HepG2 (cell line): ENCODE measurements around the gene CCDC57. TPM values are rescaled to one million over a fixed set of nuclear protein-coding genes. Genes with fewer than 3 reads are reported as not detected.

Experiments used
- AGO2 ChIP-seq: fragments of 200-400 bp; formaldehyde crosslinking; optimal IDR thresholded peaks from 2 replicates; pipeline ENCODE3; 2017; ENCODE audit warnings: mild to moderate bottlenecking, low read depth, low read length, moderate library complexity
- BORCS8-MEF2B ChIP-seq: sonication (generic); formaldehyde crosslinking; IDR thresholded peaks from 2 replicates; pipeline ENCODE4 v1.8.0; 2022; ENCODE audit warnings: mild to moderate bottlenecking, missing genetic modification reagents
- HOXA7 ChIP-seq: sonication (generic); formaldehyde crosslinking; IDR thresholded peaks from 2 replicates; pipeline ENCODE4 v1.8.1; 2022; ENCODE audit warnings: mild to moderate bottlenecking, missing genetic modification reagents, moderate library complexity
- MTF2 ChIP-seq: sonication (generic); formaldehyde crosslinking; IDR thresholded peaks from 2 replicates; pipeline ENCODE4 v1.5.0; 2020; ENCODE audit warnings: missing genetic modification reagents, borderline replicate concordance
- MYNN ChIP-seq: sonication (generic); formaldehyde crosslinking; IDR thresholded peaks from 2 replicates; pipeline ENCODE4 v1.4.0; 2020; ENCODE audit warnings: mild to moderate bottlenecking, low read depth, missing genetic modification reagents
- MZF1 ChIP-seq: sonication (generic); formaldehyde crosslinking; IDR thresholded peaks from 2 replicates; pipeline ENCODE4 v1.8.1; 2023; ENCODE audit warnings: mild to moderate bottlenecking, missing genetic modification reagents, borderline replicate concordance
- NRL ChIP-seq: sonication (generic); formaldehyde crosslinking; IDR thresholded peaks from 2 replicates; pipeline ENCODE4 v1.5.0; 2020; ENCODE audit warnings: missing genetic modification reagents, mild to moderate bottlenecking, moderate library complexity, borderline replicate concordance
- PATZ1 ChIP-seq: sonication (generic); formaldehyde crosslinking; IDR thresholded peaks from 2 replicates; pipeline ENCODE4 v1.4.0; 2020; ENCODE audit warnings: missing genetic modification reagents
- RFX5 ChIP-seq: IDR thresholded peaks from 2 replicates; pipeline ENCODE4 v1.6.1; 2011; ENCODE audit warnings: low read depth, low read length, improper control_type of control experiment
- SIX4 ChIP-seq: sonication (generic); formaldehyde crosslinking; IDR thresholded peaks from 2 replicates; pipeline ENCODE4 v1.4.0; 2020; ENCODE audit warnings: missing genetic modification reagents
- TAF15 ChIP-seq: fragments of 200-400 bp; formaldehyde crosslinking; IDR thresholded peaks from one replicate; pipeline ENCODE4 v1.6.1; 2018; ENCODE audit warnings: mild to moderate bottlenecking, low read depth, low read length; ENCODE audit not compliant: poor library complexity, severe bottlenecking
- TOPORS ChIP-seq: sonication (generic); formaldehyde crosslinking; IDR thresholded peaks from 2 replicates; pipeline ENCODE4 v1.8.0; 2023; ENCODE audit warnings: mild to moderate bottlenecking, missing genetic modification reagents
- ZMYM3 ChIP-seq: sonication (generic); formaldehyde crosslinking; IDR thresholded peaks from 2 replicates; pipeline ENCODE4 v1.5.1; 2020; ENCODE audit warnings: mild to moderate bottlenecking, missing genetic modification reagents
- ZNF414 ChIP-seq: sonication (generic); formaldehyde crosslinking; IDR thresholded peaks from 2 replicates; pipeline ENCODE4 v1.5.0; 2020; ENCODE audit warnings: missing genetic modification reagents
- ZNF510 ChIP-seq: sonication (generic); formaldehyde crosslinking; IDR thresholded peaks from 2 replicates; pipeline ENCODE4 v1.4.0; 2020; ENCODE audit warnings: low read depth, mild to moderate bottlenecking, missing genetic modification reagents
- ZNF549 ChIP-seq: sonication (generic); formaldehyde crosslinking; IDR thresholded peaks from 2 replicates; pipeline ENCODE4 v1.5.0; 2020; ENCODE audit warnings: missing genetic modification reagents
- ZNF605 ChIP-seq: sonication (generic); formaldehyde crosslinking; IDR thresholded peaks from 2 replicates; pipeline ENCODE4 v1.8.0; 2022; ENCODE audit warnings: mild to moderate bottlenecking, missing genetic modification reagents
- ZNF703 ChIP-seq: sonication (generic); formaldehyde crosslinking; IDR thresholded peaks from 2 replicates; pipeline ENCODE4 v1.5.1; 2020; ENCODE audit warnings: missing genetic modification reagents, mild to moderate bottlenecking, moderate library complexity, borderline replicate concordance
- ZSCAN21 ChIP-seq: sonication (generic); formaldehyde crosslinking; IDR thresholded peaks from 2 replicates; pipeline ENCODE4 v1.8.0; 2022; ENCODE audit warnings: mild to moderate bottlenecking, missing genetic modification reagents, moderate library complexity, borderline replicate concordance
- polyA plus RNA-seq, 8 experiments: library from polyadenylated mRNA; depleted of rRNA in 3 of 8; stranded (reverse) in 7 of 8; unstranded in 1 of 8; fragments of >200 nt; fragmentation: Illumina TruSeq in 4 of 8; extraction: Trizol in 4 of 8; gene quantifications; 2 replicates each; pipeline versions ENCODE4 v1.2.1 to v1.2.3, GENCODE V29; 2011 to 2016; ENCODE audit warnings: low read depth in 4 of 8, missing spikeins in 1 of 8, mixed read lengths in 1 of 8; ENCODE audit not compliant: insufficient read depth in 1 of 8
- total RNA-seq, 5 experiments: library from RNA; depleted of rRNA; stranded (reverse); fragments of >200 nt; fragmentation: Illumina TruSeq; extraction: Trizol; gene quantifications; 2 replicates each; pipeline ENCODE4 v1.2.3, GENCODE V29; 2016; ENCODE audit warnings: low read depth in 1 of 5
- TF ChIP-seq, protein P1 (sequence below): sonication (generic); formaldehyde crosslinking; IDR thresholded peaks from 2 replicates; pipeline ENCODE4 v1.5.0; 2020; ENCODE audit warnings: missing genetic modification reagents, mild to moderate bottlenecking, borderline replicate concordance
- TF ChIP-seq, protein P2 (sequence below): sonication (generic); formaldehyde crosslinking; conservative IDR thresholded peaks from 2 replicates; pipeline ENCODE4 v1.4.0; 2020; ENCODE audit warnings: missing genetic modification reagents

Gene CCDC57
- total and polyA plus RNA-seq, 2 of the 13 experiments (the other 11 are each of a cell fraction or from before 2014, with no cell fraction given), result 59.3 to 59.9 TPM

DNA sequence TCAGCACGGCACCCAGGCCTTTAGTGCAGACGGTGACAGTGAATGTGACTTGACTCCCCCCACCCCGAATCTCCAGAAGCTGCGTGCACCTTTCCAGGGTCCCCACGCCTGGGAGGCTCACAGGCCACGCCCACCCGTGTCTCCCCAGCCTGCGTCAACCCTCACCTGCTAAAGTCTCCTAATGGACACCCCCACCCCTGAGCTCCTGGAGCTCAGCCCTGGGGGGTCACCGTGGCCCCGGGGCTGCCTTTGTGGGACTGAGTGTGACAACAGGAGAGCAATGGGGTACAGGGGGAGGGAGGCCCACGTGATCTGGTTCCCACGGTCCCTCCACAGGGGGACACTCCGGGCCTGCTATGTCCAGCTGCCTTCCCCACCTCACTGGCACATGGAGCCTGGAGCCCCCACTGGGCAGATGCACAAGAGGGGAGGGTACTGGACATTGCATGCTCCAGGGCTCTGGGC, 107.2 kb downstream of the CCDC57 start (continued):
- TF ChIP-seq ZSCAN21, result no peak
- TF ChIP-seq TOPORS (CRISPR knock-in tag), result no peak
- no peak for TF ChIP-seq ZNF549
- no peak for TF ChIP-seq BORCS8-MEF2B (CRISPR knock-in tag)
- TF ChIP-seq, protein P1, sequence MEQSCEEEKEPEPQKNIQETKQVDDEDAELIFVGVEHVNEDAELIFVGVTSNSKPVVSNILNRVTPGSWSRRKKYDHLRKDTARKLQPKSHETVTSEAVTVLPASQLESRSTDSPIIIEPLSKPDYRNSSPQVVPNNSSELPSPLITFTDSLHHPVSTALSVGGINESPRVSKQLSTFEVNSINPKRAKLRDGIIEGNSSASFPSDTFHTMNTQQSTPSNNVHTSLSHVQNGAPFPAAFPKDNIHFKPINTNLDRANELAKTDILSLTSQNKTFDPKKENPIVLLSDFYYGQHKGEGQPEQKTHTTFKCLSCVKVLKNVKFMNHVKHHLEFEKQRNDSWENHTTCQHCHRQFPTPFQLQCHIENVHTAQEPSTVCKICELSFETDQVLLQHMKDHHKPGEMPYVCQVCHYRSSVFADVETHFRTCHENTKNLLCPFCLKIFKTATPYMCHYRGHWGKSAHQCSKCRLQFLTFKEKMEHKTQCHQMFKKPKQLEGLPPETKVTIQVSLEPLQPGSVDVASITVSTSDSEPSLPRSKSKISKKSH (CRISPR knock-in tag), result peak; percentile 72; the same call in 1 of the 2 replicates
- 0 out of 2 replicates have a peak, but pooled peaks have one; percentile 11 for TF ChIP-seq ZNF703
- no peak for TF ChIP-seq HOXA7 (CRISPR knock-in tag)
- TF ChIP-seq ZNF605 (CRISPR knock-in tag), result no peak
- no peak for TF ChIP-seq ZMYM3 (CRISPR knock-in tag)
- TF ChIP-seq MTF2 (CRISPR knock-in tag), result 0 out of 2 replicates have a peak, but pooled peaks have one; percentile 83
- 0 out of 2 replicates have a peak, but pooled peaks have one; percentile 45 for TF ChIP-seq ZNF510 (CRISPR knock-in tag)
- no peak for TF ChIP-seq NRL (CRISPR knock-in tag)
- TF ChIP-seq ZNF414 (CRISPR knock-in tag), result peak; percentile 74; the same call in 1 of the 2 replicates
- no peak for TF ChIP-seq RFX5
- no peak for TF ChIP-seq AGO2
- TF ChIP-seq TAF15, result no peak
- TF ChIP-seq, protein P2, sequence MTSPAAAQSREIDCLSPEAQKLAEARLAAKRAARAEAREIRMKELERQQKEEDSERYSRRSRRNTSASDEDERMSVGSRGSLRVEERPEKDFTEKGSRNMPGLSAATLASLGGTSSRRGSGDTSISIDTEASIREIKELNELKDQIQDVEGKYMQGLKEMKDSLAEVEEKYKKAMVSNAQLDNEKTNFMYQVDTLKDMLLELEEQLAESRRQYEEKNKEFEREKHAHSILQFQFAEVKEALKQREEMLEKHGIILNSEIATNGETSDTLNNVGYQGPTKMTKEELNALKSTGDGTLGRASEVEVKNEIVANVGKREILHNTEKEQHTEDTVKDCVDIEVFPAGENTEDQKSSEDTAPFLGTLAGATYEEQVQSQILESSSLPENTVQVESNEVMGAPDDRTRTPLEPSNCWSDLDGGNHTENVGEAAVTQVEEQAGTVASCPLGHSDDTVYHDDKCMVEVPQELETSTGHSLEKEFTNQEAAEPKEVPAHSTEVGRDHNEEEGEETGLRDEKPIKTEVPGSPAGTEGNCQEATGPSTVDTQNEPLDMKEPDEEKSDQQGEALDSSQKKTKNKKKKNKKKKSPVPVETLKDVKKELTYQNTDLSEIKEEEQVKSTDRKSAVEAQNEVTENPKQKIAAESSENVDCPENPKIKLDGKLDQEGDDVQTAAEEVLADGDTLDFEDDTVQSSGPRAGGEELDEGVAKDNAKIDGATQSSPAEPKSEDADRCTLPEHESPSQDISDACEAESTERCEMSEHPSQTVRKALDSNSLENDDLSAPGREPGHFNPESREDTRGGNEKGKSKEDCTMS (CRISPR knock-in tag), result no peak
- TF ChIP-seq MYNN (CRISPR knock-in tag), result 0 out of 2 replicates have a peak, but pooled peaks have one; percentile 8
- no peak for TF ChIP-seq MZF1 (CRISPR knock-in tag)
- TF ChIP-seq PATZ1 (CRISPR knock-in tag), result 0 out of 2 replicates have a peak, but pooled peaks have one; percentile 40
- no peak for TF ChIP-seq SIX4 (CRISPR knock-in tag)
